AG08396 (cell line): ENCODE results near the gene PNPLA2.
A peak's percentile ranks its signal among the peaks of the same experiment; 100 is the strongest.

Experiments used
- DNase-seq: peaks from one replicate; pipeline ENCODE4 v3.0.0; 2012; ENCODE audit warnings: low spot score, mixed read lengths

Gene PNPLA2

GRCh38 chr11:798093-798713 lies 20.5 kb upstream of the PNPLA2 start, which contains the start of gene SLC25A22:
Gene SLC25A22 (minus strand): TSS chr11:798281. CDS start chr11:795006, 3,275 bp downstream.
- DNase-seq, result peak; percentile 96

- no peak for DNase-seq
These were observed 18.9 kb upstream of the PNPLA2 start for GRCh38 chr11:799641-800316.

GRCh38 chr11:800473-800872 lies 18.2 kb upstream of the PNPLA2 start:
- no peak for DNase-seq

GRCh38 chr11:801097-801780 lies 17.5 kb upstream of the PNPLA2 start:
- no peak for DNase-seq

- DNase-seq, result no peak
These were observed 16.6 kb upstream of the PNPLA2 start for GRCh38 chr11:802018-802617.

- DNase-seq, result no peak
These were observed 15.8 kb upstream of the PNPLA2 start for GRCh38 chr11:802693-803466.

- DNase-seq, result no peak
These were observed 15.3 kb upstream of the PNPLA2 start for GRCh38 chr11:803467-803742.

- peak; percentile 53 for DNase-seq
These were observed 14.7 kb upstream of the PNPLA2 start for GRCh38 chr11:803770-804598.

GRCh38 chr11:804599-804964 lies 14.1 kb upstream of the PNPLA2 start:
- no peak for DNase-seq

GRCh38 chr11:808427-809286 lies 10.1 kb upstream of the PNPLA2 start:
- DNase-seq, result peak; percentile 90

- DNase-seq, result peak; percentile 98
These were observed 9.3 kb upstream of the PNPLA2 start, which contains the start of gene RPLP2 for GRCh38 chr11:809287-810039. Gene RPLP2 (plus strand): TSS chr11:809967. CDS start chr11:810235, 268 bp downstream.

GRCh38 chr11:810040-810567 lies 8.6 kb upstream of the PNPLA2 start:
- DNase-seq, result no peak

- DNase-seq, result no peak
These were observed 7.1 kb upstream of the PNPLA2 start for GRCh38 chr11:811446-812245.

- no peak for DNase-seq
These were observed 6.3 kb upstream of the PNPLA2 start for GRCh38 chr11:812390-812789.

GRCh38 chr11:813072-813455 lies 5.7 kb upstream of the PNPLA2 start:
- DNase-seq, result no peak

GRCh38 chr11:813456-814096 lies 5.1 kb upstream of the PNPLA2 start:
- DNase-seq, result no peak

GRCh38 chr11:815675-816432 lies 2.9 kb upstream of the PNPLA2 start:
- DNase-seq, result no peak
